ENCODE results near the gene SLC5A7.

SLC5A7 gene

GRCh38 chr2:107986278-107987217, at the start of gene SLC5A7:
Gene SLC5A7, plus strand, starts transcription at chr2:107986524. Its CDS starts 1,632 bp downstream, at chr2:107988156.
- no peak for DNase-seq (ENCODE audit: low read depth in 2 of 2)

- DNase-seq (ENCODE audit: low read depth in 2 of 2), result no peak
Observed at GRCh38 chr2:107961395-107961794, 24.9 kb upstream of the SLC5A7 start.

- DNase-seq (ENCODE audit: low read depth in 2 of 2), result no peak
Observed at GRCh38 chr2:107964185-107964584, 22.1 kb upstream of the SLC5A7 start.

GRCh38 chr2:107984707-107985106, 1.6 kb upstream of the SLC5A7 start:
- DNase-seq (ENCODE audit: low read depth in 2 of 2), result no peak

GRCh38 chr2:107988108-107988507, 1.8 kb downstream of the SLC5A7 start:
- DNase-seq (ENCODE audit: low read depth in 2 of 2), result no peak

- DNase-seq (ENCODE audit: low read depth in 2 of 2), result no peak
Observed at GRCh38 chr2:107989445-107989844, 3.1 kb downstream of the SLC5A7 start.

GRCh38 chr2:107990718-107991117, 4.4 kb downstream of the SLC5A7 start:
- DNase-seq (ENCODE audit: low read depth in 2 of 2), result no peak

- DNase-seq (ENCODE audit: low read depth in 2 of 2), result no peak
Observed at GRCh38 chr2:107992069-107992468, 5.7 kb downstream of the SLC5A7 start.

GRCh38 chr2:107999158-107999557, 12.8 kb downstream of the SLC5A7 start:
- no peak for DNase-seq (ENCODE audit: low read depth in 2 of 2)

- no peak for DNase-seq (ENCODE audit: low read depth in 2 of 2)
Observed at GRCh38 chr2:108010912-108011591, 24.7 kb downstream of the SLC5A7 start.

- no peak for DNase-seq (ENCODE audit: low read depth in 2 of 2)
Observed at GRCh38 chr2:108013305-108013704, 27.0 kb downstream of the SLC5A7 start.

GRCh38 chr2:108022628-108023027, 36.3 kb downstream of the SLC5A7 start:
- no peak for DNase-seq (ENCODE audit: low read depth in 2 of 2)

- no peak for DNase-seq (ENCODE audit: low read depth in 2 of 2)
Observed at GRCh38 chr2:108023776-108024175, 37.5 kb downstream of the SLC5A7 start.

GRCh38 chr2:108026092-108026794, 39.9 kb downstream of the SLC5A7 start:
- DNase-seq (ENCODE audit: low read depth in 2 of 2), result no peak

- no peak for DNase-seq (ENCODE audit: low read depth in 2 of 2)
Observed at GRCh38 chr2:108029496-108029895, 43.2 kb downstream of the SLC5A7 start.

GRCh38 chr2:108029912-108030311, 43.6 kb downstream of the SLC5A7 start:
- no peak for DNase-seq (ENCODE audit: low read depth in 2 of 2)

GRCh38 chr2:108031471-108031941, 45.2 kb downstream of the SLC5A7 start:
- DNase-seq (ENCODE audit: low read depth in 2 of 2), result no peak

GRCh38 chr2:108034843-108035242, 48.5 kb downstream of the SLC5A7 start:
- no peak for DNase-seq (ENCODE audit: low read depth in 2 of 2)

GRCh38 chr2:108048752-108049151, 62.4 kb downstream of the SLC5A7 start:
- no peak for DNase-seq (ENCODE audit: low read depth in 2 of 2)

- no peak for DNase-seq (ENCODE audit: low read depth in 2 of 2)
Observed at GRCh38 chr2:108058576-108059137, 72.3 kb downstream of the SLC5A7 start.

GRCh38 chr2:108061439-108062042, 75.2 kb downstream of the SLC5A7 start:
- DNase-seq (ENCODE audit: low read depth in 2 of 2), result no peak
